GM21717 (cell line): ENCODE measurements around the gene RAMACL.

Source experiments
- ATAC-seq: cut with Tn5 transposase; IDR thresholded peaks from one replicate; pipeline ENCODE4 v1.9.1; 2021; ENCODE audit warnings: mild to moderate bottlenecking, moderate library complexity; ENCODE audit not compliant: unreplicated experiment

The RAMACL gene

GRCh38 chr6:166580076-166581050 is 6.1 kb downstream of the RAMACL start:
- ATAC-seq = no peak

GRCh38 chr6:166579237-166579850 is 7.1 kb downstream of the RAMACL start:
- no peak for ATAC-seq

GRCh38 chr6:166578536-166579236 is 7.8 kb downstream of the RAMACL start:
- no peak for ATAC-seq

- no peak for ATAC-seq
Observed at GRCh38 chr6:166575205-166575604, 11.3 kb downstream of the RAMACL start.

- no peak for ATAC-seq
Observed at GRCh38 chr6:166573511-166574216, 12.8 kb downstream of the RAMACL start.

GRCh38 chr6:166572370-166573261 is 13.9 kb downstream of the RAMACL start:
- ATAC-seq = no peak

- no peak for ATAC-seq
Observed at GRCh38 chr6:166570929-166571713, 15.4 kb downstream of the RAMACL start.

- ATAC-seq = no peak
Observed at GRCh38 chr6:166569206-166569605, 17.3 kb downstream of the RAMACL start.

GRCh38 chr6:166567813-166568212 is 18.7 kb downstream of the RAMACL start:
- ATAC-seq = no peak

- no peak for ATAC-seq
Observed at GRCh38 chr6:166567107-166567506, 19.4 kb downstream of the RAMACL start.

GRCh38 chr6:166566026-166567011 is 20.2 kb downstream of the RAMACL start:
- no peak for ATAC-seq

GRCh38 chr6:166565084-166565967 is 21.2 kb downstream of the RAMACL start:
- no peak for ATAC-seq

- no peak for ATAC-seq
Observed at GRCh38 chr6:166563805-166564204, 22.7 kb downstream of the RAMACL start.

GRCh38 chr6:166563200-166563599 is 23.3 kb downstream of the RAMACL start:
- no peak for ATAC-seq

- no peak for ATAC-seq
Observed at GRCh38 chr6:166562726-166563125, 23.8 kb downstream of the RAMACL start.

- no peak for ATAC-seq
Observed at GRCh38 chr6:166561771-166562359, 24.6 kb downstream of the RAMACL start.

- no peak for ATAC-seq
Observed at GRCh38 chr6:166560222-166560621, 26.3 kb downstream of the RAMACL start.
